ENCODE data around the gene IZUMO4.

IZUMO4 gene

DNA sequence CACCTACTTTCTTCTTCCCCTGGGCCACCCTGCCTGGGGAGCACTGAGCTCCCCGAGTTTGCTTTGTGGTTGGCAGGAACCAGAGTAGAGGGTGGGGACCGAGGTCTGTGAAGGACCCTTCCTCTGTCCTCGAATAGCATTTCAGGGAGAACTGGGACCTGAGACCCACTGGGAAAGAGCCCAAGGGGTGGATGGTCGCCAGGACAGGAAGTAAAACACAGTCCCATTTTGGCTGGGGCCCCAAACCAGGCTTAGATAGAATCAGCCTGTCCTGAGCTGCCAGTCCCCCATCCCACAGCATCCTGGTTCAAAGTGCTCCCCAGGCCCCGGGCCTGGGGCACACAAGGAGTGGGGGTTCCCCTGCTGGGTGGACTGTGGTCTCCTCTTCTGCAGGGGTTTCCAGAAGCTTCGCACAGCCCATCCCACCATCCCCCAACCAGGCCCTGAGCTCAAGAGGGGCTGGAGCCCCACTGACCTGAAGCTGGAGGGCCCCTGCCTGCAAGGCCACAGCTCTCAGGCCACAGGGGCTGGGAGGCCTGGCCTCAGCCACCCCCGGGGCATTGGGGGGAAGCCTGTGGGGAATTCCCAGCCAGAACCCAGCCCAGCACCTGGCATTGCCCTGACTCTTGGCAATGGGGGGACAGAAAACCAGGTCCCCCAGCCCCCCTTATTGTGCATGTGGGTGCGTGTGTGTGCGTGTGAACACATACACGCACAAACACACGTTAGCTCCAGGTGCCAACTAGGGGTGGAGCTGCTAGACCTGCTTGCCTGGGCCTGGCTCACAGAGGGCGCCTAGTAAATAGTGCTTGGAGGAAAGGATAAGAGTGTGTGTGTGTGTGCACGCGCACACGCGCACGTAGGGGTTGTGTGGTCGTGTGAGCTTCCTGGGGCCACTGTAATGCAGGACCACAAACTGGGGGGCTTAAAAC lies 44.7 kb upstream of the IZUMO4 start:
- ATAC-seq: no peak
- TF ChIP-seq ZC3H10 (CRISPR knock-in tag; IDR thresholded peaks at IDR 0.05): no peak
- TF ChIP-seq, protein P1, sequence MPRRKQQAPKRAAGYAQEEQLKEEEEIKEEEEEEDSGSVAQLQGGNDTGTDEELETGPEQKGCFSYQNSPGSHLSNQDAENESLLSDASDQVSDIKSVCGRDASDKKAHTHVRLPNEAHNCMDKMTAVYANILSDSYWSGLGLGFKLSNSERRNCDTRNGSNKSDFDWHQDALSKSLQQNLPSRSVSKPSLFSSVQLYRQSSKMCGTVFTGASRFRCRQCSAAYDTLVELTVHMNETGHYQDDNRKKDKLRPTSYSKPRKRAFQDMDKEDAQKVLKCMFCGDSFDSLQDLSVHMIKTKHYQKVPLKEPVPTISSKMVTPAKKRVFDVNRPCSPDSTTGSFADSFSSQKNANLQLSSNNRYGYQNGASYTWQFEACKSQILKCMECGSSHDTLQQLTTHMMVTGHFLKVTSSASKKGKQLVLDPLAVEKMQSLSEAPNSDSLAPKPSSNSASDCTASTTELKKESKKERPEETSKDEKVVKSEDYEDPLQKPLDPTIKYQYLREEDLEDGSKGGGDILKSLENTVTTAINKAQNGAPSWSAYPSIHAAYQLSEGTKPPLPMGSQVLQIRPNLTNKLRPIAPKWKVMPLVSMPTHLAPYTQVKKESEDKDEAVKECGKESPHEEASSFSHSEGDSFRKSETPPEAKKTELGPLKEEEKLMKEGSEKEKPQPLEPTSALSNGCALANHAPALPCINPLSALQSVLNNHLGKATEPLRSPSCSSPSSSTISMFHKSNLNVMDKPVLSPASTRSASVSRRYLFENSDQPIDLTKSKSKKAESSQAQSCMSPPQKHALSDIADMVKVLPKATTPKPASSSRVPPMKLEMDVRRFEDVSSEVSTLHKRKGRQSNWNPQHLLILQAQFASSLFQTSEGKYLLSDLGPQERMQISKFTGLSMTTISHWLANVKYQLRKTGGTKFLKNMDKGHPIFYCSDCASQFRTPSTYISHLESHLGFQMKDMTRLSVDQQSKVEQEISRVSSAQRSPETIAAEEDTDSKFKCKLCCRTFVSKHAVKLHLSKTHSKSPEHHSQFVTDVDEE (CRISPR knock-in tag; IDR thresholded peaks at IDR 0.05): no peak
- TF ChIP-seq PPARA (CRISPR knock-in tag; IDR thresholded peaks at IDR 0.05; ENCODE audit: borderline replicate concordance): no peak
- TF ChIP-seq ARNTL (CRISPR knock-in tag; IDR thresholded peaks at IDR 0.05; ENCODE audit: borderline replicate concordance, low read depth): no peak
- TF ChIP-seq ESRRG (CRISPR knock-in tag; IDR thresholded peaks at IDR 0.05): no peak
- no peak for TF ChIP-seq RARB (CRISPR knock-in tag; IDR thresholded peaks at IDR 0.05)
- no peak for TF ChIP-seq SNAI2 (CRISPR knock-in tag; IDR thresholded peaks at IDR 0.05)
- TF ChIP-seq, protein P2, sequence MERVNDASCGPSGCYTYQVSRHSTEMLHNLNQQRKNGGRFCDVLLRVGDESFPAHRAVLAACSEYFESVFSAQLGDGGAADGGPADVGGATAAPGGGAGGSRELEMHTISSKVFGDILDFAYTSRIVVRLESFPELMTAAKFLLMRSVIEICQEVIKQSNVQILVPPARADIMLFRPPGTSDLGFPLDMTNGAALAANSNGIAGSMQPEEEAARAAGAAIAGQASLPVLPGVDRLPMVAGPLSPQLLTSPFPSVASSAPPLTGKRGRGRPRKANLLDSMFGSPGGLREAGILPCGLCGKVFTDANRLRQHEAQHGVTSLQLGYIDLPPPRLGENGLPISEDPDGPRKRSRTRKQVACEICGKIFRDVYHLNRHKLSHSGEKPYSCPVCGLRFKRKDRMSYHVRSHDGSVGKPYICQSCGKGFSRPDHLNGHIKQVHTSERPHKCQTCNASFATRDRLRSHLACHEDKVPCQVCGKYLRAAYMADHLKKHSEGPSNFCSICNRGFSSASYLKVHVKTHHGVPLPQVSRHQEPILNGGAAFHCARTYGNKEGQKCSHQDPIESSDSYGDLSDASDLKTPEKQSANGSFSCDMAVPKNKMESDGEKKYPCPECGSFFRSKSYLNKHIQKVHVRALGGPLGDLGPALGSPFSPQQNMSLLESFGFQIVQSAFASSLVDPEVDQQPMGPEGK (CRISPR knock-in tag; IDR thresholded peaks at IDR 0.05; ENCODE audit: borderline replicate concordance): no peak
- no peak for TF ChIP-seq ZNF8 (CRISPR knock-in tag; IDR thresholded peaks at IDR 0.05)
- no peak for TF ChIP-seq TCF4 (CRISPR knock-in tag; IDR thresholded peaks at IDR 0.05; ENCODE audit: borderline replicate concordance)
- no peak for TF ChIP-seq ZNF70 (CRISPR knock-in tag; IDR thresholded peaks at IDR 0.05)
- no peak for TF ChIP-seq ZFP30 (CRISPR knock-in tag; IDR thresholded peaks at IDR 0.05)
- TF ChIP-seq GLIS3 (CRISPR knock-in tag; IDR thresholded peaks at IDR 0.05): no peak
- TF ChIP-seq ZFP3 (CRISPR knock-in tag; IDR thresholded peaks at IDR 0.05): no peak
- TF ChIP-seq, protein P3, sequence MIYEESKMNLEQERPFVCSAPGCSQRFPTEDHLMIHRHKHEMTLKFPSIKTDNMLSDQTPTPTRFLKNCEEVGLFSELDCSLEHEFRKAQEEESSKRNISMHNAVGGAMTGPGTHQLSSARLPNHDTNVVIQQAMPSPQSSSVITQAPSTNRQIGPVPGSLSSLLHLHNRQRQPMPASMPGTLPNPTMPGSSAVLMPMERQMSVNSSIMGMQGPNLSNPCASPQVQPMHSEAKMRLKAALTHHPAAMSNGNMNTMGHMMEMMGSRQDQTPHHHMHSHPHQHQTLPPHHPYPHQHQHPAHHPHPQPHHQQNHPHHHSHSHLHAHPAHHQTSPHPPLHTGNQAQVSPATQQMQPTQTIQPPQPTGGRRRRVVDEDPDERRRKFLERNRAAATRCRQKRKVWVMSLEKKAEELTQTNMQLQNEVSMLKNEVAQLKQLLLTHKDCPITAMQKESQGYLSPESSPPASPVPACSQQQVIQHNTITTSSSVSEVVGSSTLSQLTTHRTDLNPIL (CRISPR knock-in tag; IDR thresholded peaks at IDR 0.05; ENCODE audit: low read depth): no peak
- TF ChIP-seq, protein P4, sequence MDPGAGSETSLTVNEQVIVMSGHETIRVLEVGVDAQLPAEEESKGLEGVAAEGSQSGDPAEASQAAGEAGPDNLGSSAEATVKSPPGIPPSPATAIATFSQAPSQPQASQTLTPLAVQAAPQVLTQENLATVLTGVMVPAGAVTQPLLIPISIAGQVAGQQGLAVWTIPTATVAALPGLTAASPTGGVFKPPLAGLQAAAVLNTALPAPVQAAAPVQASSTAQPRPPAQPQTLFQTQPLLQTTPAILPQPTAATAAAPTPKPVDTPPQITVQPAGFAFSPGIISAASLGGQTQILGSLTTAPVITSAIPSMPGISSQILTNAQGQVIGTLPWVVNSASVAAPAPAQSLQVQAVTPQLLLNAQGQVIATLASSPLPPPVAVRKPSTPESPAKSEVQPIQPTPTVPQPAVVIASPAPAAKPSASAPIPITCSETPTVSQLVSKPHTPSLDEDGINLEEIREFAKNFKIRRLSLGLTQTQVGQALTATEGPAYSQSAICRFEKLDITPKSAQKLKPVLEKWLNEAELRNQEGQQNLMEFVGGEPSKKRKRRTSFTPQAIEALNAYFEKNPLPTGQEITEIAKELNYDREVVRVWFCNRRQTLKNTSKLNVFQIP (CRISPR knock-in tag; IDR thresholded peaks at IDR 0.05; ENCODE audit: borderline replicate concordance, low read depth): no peak
- TF ChIP-seq ISL1 (CRISPR knock-in tag; IDR thresholded peaks at IDR 0.05): no peak
- TF ChIP-seq BACH2 (CRISPR knock-in tag; IDR thresholded peaks at IDR 0.05; ENCODE audit: borderline replicate concordance): no peak
- TF ChIP-seq TOX (CRISPR knock-in tag; IDR thresholded peaks at IDR 0.05; ENCODE audit: borderline replicate concordance): no peak
- TF ChIP-seq ZNF565 (CRISPR knock-in tag; conservative IDR thresholded peaks at IDR 0.05; ENCODE audit: low read depth): no peak

DNA sequence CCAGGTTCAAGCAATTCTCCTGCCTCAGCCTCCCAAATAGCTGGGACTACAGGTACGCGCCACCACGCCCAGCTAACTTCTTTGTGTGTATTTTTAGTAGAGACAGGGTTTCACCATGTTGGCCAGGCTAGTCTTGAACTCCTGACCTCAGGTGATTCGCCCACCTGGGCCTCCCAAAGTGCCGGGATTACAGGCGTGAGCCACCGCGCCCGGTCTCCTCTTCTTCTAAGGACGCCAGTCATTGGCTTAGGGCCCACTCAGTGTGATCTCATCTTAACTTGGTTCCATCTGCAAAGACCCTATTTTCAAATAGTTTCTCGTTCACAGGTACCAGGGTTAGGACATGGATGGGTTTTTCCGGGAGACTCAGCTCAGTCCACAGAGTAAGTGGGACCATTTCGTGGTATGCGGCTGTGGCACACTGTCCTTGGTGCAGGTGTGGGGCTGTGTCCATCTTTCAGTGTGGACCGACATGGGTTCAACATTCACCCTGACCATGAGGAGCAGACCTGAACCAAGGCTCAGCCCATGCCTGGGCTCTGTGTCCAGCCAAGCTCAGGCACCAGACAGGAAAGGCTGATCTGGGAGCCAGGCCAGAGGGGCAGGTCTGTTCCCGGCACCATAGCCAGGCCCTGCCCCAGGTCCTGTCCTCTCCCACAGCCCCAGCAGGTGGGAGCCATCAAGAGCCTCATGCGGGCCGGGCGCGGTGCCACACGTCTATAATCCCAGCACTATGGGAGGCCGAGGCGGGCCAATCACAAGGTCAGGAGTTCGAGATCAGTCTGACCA lies 42.9 kb upstream of the IZUMO4 start:
- TF ChIP-seq OSR1 (CRISPR knock-in tag; IDR thresholded peaks at IDR 0.05) (no peak), ISL1 (CRISPR knock-in tag; IDR thresholded peaks at IDR 0.05) (no peak), ZFP3 (CRISPR knock-in tag; IDR thresholded peaks at IDR 0.05) (no peak), RARB (CRISPR knock-in tag; IDR thresholded peaks at IDR 0.05) (no peak), ESRRG (CRISPR knock-in tag; IDR thresholded peaks at IDR 0.05) (no peak), GLIS3 (CRISPR knock-in tag; IDR thresholded peaks at IDR 0.05) (no peak), ZNF8 (CRISPR knock-in tag; IDR thresholded peaks at IDR 0.05) (no peak), PPARA (CRISPR knock-in tag; IDR thresholded peaks at IDR 0.05; ENCODE audit: borderline replicate concordance) (no peak), CSDC2 (CRISPR knock-in tag; IDR thresholded peaks at IDR 0.05) (no peak), SNAI2 (CRISPR knock-in tag; IDR thresholded peaks at IDR 0.05) (no peak), ZNF70 (CRISPR knock-in tag; IDR thresholded peaks at IDR 0.05) (no peak), BACH2 (CRISPR knock-in tag; IDR thresholded peaks at IDR 0.05; ENCODE audit: borderline replicate concordance) (no peak)
- TF ChIP-seq, protein P5, sequence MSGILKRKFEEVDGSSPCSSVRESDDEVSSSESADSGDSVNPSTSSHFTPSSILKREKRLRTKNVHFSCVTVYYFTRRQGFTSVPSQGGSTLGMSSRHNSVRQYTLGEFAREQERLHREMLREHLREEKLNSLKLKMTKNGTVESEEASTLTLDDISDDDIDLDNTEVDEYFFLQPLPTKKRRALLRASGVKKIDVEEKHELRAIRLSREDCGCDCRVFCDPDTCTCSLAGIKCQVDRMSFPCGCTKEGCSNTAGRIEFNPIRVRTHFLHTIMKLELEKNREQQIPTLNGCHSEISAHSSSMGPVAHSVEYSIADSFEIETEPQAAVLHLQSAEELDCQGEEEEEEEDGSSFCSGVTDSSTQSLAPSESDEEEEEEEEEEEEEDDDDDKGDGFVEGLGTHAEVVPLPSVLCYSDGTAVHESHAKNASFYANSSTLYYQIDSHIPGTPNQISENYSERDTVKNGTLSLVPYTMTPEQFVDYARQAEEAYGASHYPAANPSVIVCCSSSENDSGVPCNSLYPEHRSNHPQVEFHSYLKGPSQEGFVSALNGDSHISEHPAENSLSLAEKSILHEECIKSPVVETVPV (CRISPR knock-in tag; IDR thresholded peaks at IDR 0.05): no peak
- ATAC-seq: no peak

Measured in SK-N-SH treated with all-trans-retinoic acid at 6 μM for 48 hours (cell line).